IMR-90 (cell line): Measurements from ENCODE around the gene ADM. TPM values are rescaled to one million over a fixed set of nuclear protein-coding genes. Genes with fewer than 3 reads are reported as not detected.
A peak's percentile ranks its signal among the peaks of the same experiment; 100 is the strongest.

ENCODE experiments used
- ATAC-seq: fragments of 200-7000 bp; cut with Tn5 transposase; 2 replicates; pipeline ENCODE4 v1.9.1; 2020; ENCODE audit warnings: low read depth, mild to moderate bottlenecking, moderate library complexity
- BruUV-seq: library from RNA; stranded (reverse); fragments of 400-500 nt; replicated peaks from 2 replicates; lab custom pipeline; 2021; lab: Mats Ljungman, UMichigan
- CTCF ChIA-PET: fragments of 300-600 bp; formaldehyde crosslinking; extraction: SDS; loops from one replicate; lab custom pipeline; 2021; ENCODE audit warnings: antibody characterized with exemption; lab: Yijun Ruan, JAX
- POLR2A ChIA-PET: fragments of 300-600 bp; sonication (Branson Sonifier 250); formaldehyde crosslinking; loops from one replicate; lab custom pipeline; 2022; ENCODE audit warnings: antibody characterized with exemption; ENCODE audit not compliant: unreplicated experiment; lab: Charles Lee
- DNase-seq: peaks from one replicate; pipeline ENCODE4 v3.0.0; 2013
- H2AFZ ChIP-seq: replicated peaks from 2 replicates; pipeline ENCODE3; 2013; ENCODE audit warnings: low read length, mild to moderate bottlenecking; ENCODE audit not compliant: poor library complexity
- H2AK5ac ChIP-seq: 2 replicates; pipeline ENCODE4 v1.6.1; 2013; ENCODE audit warnings: low read depth, low read length, inconsistent platforms
- H2AK9ac ChIP-seq: replicated peaks from 2 replicates; pipeline ENCODE3; 2013; ENCODE audit warnings: mild to moderate bottlenecking, low read depth, low read length, moderate library complexity; ENCODE audit not compliant: poor library complexity
- H2BK120ac ChIP-seq: 2 replicates; pipeline ENCODE4 v1.6.1; 2013; ENCODE audit warnings: low read depth, low read length, inconsistent platforms
- H2BK15ac ChIP-seq: 3 replicates; pipeline ENCODE4 v1.6.1; 2013; ENCODE audit warnings: low read depth, low read length, inconsistent platforms
- H2BK20ac ChIP-seq: 2 replicates; pipeline ENCODE4 v1.6.1; 2013; ENCODE audit warnings: low read depth, mild to moderate bottlenecking, inconsistent platforms, low read length, moderate library complexity
- H2BK5ac ChIP-seq: 2 replicates; pipeline ENCODE4 v1.6.1; 2013; ENCODE audit warnings: mild to moderate bottlenecking, low read depth, low read length, inconsistent platforms; ENCODE audit not compliant: poor library complexity, severe bottlenecking
- H3K14ac ChIP-seq: replicated peaks from 2 replicates; pipeline ENCODE4 v1.6.1; 2013; ENCODE audit warnings: low read depth, low read length, inconsistent platforms
- H3K18ac ChIP-seq: 2 replicates; pipeline ENCODE4 v1.6.1; 2013; ENCODE audit warnings: low read depth, low read length, control low read depth
- H3K23ac ChIP-seq: 2 replicates; pipeline ENCODE4 v1.6.1; 2013; ENCODE audit warnings: low read depth, low read length, inconsistent platforms
- H3K27ac ChIP-seq: 2 replicates; pipeline ENCODE4 v1.5.1; 2013; ENCODE audit warnings: mild to moderate bottlenecking, control low read depth, low read length; ENCODE audit not compliant: insufficient read depth
- H3K27me3 ChIP-seq: 2 replicates; pipeline ENCODE4 v1.6.1; 2013; ENCODE audit warnings: low read length; ENCODE audit not compliant: control insufficient read depth, insufficient read depth
- H3K36me3 ChIP-seq: 2 replicates; pipeline ENCODE4 v1.6.1; 2013; ENCODE audit warnings: low read length, mixed read lengths; ENCODE audit not compliant: control insufficient read depth, insufficient read depth
- H3K4ac ChIP-seq: 2 replicates; pipeline ENCODE4 v1.6.1; 2013; ENCODE audit warnings: low read depth, low read length, inconsistent platforms
- H3K4me1 ChIP-seq: 2 replicates; pipeline ENCODE4 v1.6.1; 2013; ENCODE audit warnings: low read length, mixed read lengths; ENCODE audit not compliant: control insufficient read depth, insufficient read depth
- H3K4me2 ChIP-seq: 2 replicates; pipeline ENCODE4 v1.6.1; 2013; ENCODE audit warnings: low read depth, mild to moderate bottlenecking, control low read depth, low read length, moderate library complexity
- H3K4me3 ChIP-seq: 2 replicates; pipeline ENCODE4 v1.5.1; 2013; ENCODE audit warnings: low read depth, mild to moderate bottlenecking, control low read depth, low read length, moderate library complexity; ENCODE audit not compliant: insufficient read depth
- H3K56ac ChIP-seq: 2 replicates; pipeline ENCODE4 v1.6.1; 2013; ENCODE audit warnings: low read length, inconsistent platforms; ENCODE audit not compliant: insufficient read depth; ENCODE audit errors: extremely low read depth
- H3K79me1 ChIP-seq, 2 experiments: 2 replicates each; pipeline ENCODE4 v1.6.1; 2013; ENCODE audit warnings: low read length in 2 of 2, inconsistent platforms in 1 of 2, low read depth in 1 of 2
- H3K9ac ChIP-seq: 2 replicates; pipeline ENCODE4 v1.6.1; 2013; ENCODE audit warnings: low read depth, low read length, control low read depth
- H3K9me1 ChIP-seq: 2 replicates; pipeline ENCODE4 v1.6.1; 2013; ENCODE audit warnings: low read length, inconsistent platforms; ENCODE audit not compliant: insufficient read depth
- H3K9me3 ChIP-seq: 2 replicates; pipeline ENCODE4 v1.6.1; 2013; ENCODE audit warnings: low read length; ENCODE audit not compliant: control insufficient read depth, insufficient read depth
- H4K20me1 ChIP-seq: 2 replicates; pipeline ENCODE4 v1.6.1; 2013; ENCODE audit warnings: low read length, inconsistent platforms; ENCODE audit not compliant: insufficient read depth
- H4K5ac ChIP-seq: 2 replicates; pipeline ENCODE4 v1.6.1; 2013; ENCODE audit warnings: mild to moderate bottlenecking, low read depth, low read length, control low read depth
- H4K8ac ChIP-seq, 2 experiments: 2 replicates each; pipeline ENCODE4 v1.6.1; 2013; ENCODE audit warnings: low read depth in 2 of 2, low read length in 2 of 2, control low read depth in 1 of 2, inconsistent platforms in 1 of 2
- H4K91ac ChIP-seq: 2 replicates; pipeline ENCODE4 v1.6.1; 2013; ENCODE audit warnings: low read depth, low read length, inconsistent platforms; ENCODE audit not compliant: insufficient read depth
- BHLHE40 ChIP-seq: fragments of 150-350 bp; IDR thresholded peaks from 2 replicates; pipeline ENCODE4 v1.6.1; 2016; ENCODE audit warnings: mild to moderate bottlenecking, low read depth, low read length
- CEBPB ChIP-seq: IDR thresholded peaks from 2 replicates; pipeline ENCODE4 v1.6.1; 2012; ENCODE audit warnings: low read depth, low read length, improper control_type of control experiment
- CHD1 ChIP-seq: IDR thresholded peaks from 2 replicates; pipeline ENCODE4 v1.6.1; 2012; ENCODE audit warnings: low read depth, low read length, improper control_type of control experiment
- CTCF ChIP-seq: conservative IDR thresholded peaks from 2 replicates; pipeline ENCODE4 v1.5.1; 2012; ENCODE audit warnings: mild to moderate bottlenecking, low read depth, low read length, improper control_type of control experiment
- FOS ChIP-seq: fragments of 150-350 bp; IDR thresholded peaks from 2 replicates; pipeline ENCODE4 v1.6.1; 2016; ENCODE audit warnings: low read depth, low read length
- MAFK ChIP-seq: IDR thresholded peaks from 2 replicates; pipeline ENCODE4 v1.6.1; 2012; ENCODE audit warnings: low read depth, low read length, improper control_type of control experiment
- MAZ ChIP-seq: IDR thresholded peaks from 2 replicates; pipeline ENCODE4 v1.6.1; 2012; ENCODE audit warnings: low read depth, mild to moderate bottlenecking, low read length, improper control_type of control experiment, moderate library complexity, borderline replicate concordance
- MXI1 ChIP-seq: IDR thresholded peaks from 2 replicates; pipeline ENCODE4 v1.6.1; 2012; ENCODE audit warnings: low read depth, mild to moderate bottlenecking, low read length, moderate library complexity, borderline replicate concordance
- NFE2L2 ChIP-seq: fragments of 150-350 bp; IDR thresholded peaks from 2 replicates; pipeline ENCODE4 v1.6.1; 2016; ENCODE audit warnings: low read depth, mild to moderate bottlenecking, low read length
- POLR2A ChIP-seq: IDR thresholded peaks from 2 replicates; pipeline ENCODE4 v1.6.1; 2012; ENCODE audit warnings: mild to moderate bottlenecking, low read depth, low read length
- RAD21 ChIP-seq: IDR thresholded peaks from 2 replicates; pipeline ENCODE4 v1.6.1; 2012; ENCODE audit warnings: low read length, improper control_type of control experiment
- RCOR1 ChIP-seq: IDR thresholded peaks from 2 replicates; pipeline ENCODE4 v1.6.1; 2012; ENCODE audit warnings: mild to moderate bottlenecking, low read length, improper control_type of control experiment; ENCODE audit not compliant: insufficient replicate concordance
- RFX5 ChIP-seq: IDR thresholded peaks from 2 replicates; pipeline ENCODE4 v1.8.0; 2012; ENCODE audit warnings: low read depth, mild to moderate bottlenecking, low read length, moderate library complexity
- SMC3 ChIP-seq: fragments of 150-350 bp; IDR thresholded peaks from 2 replicates; pipeline ENCODE4 v1.6.1; 2016; ENCODE audit warnings: low read depth, mild to moderate bottlenecking, antibody characterized with exemption, low read length, moderate library complexity
- WGBS, 2 experiments: methylation state at CpG; one replicate each; pipeline versions ENCODE4 v1.1.5 to v1.1.7; 2013; ENCODE audit warnings: missing lambda C conversion rate in 2 of 2; ENCODE audit not compliant: insufficient read length in 1 of 2; ENCODE audit errors: extremely low coverage in 2 of 2; 5-methylcytosine and 5-hydroxymethylcytosine counted together
- dilution Hi-C: fragments of 300-500 bp; cut with HindIII; formaldehyde crosslinking; loops from one replicate; pipeline ENCODE4 v1.14.3; 2018; ENCODE audit warnings: low sequenced_read_pairs; ENCODE audit not compliant: unreplicated experiment
- in situ Hi-C: fragments of 300-500 bp; cut with MboI; formaldehyde crosslinking; loops from 3 replicates; pipeline ENCODE4 v1.14.3; 2019; ENCODE audit warnings: low sequenced_read_pairs, inconsistent platforms, mixed read lengths
- intact Hi-C: fragments of 100-400 bp; cut with micrococcal nuclease; formaldehyde crosslinking; loops from 2 replicates; pipeline ENCODE4 v1.10.0; 2022
- polyA plus RNA-seq, 3 experiments: library from polyadenylated mRNA; depleted of rRNA; stranded (reverse); fragments of >200 nt; gene quantifications; 2 replicates each; pipeline ENCODE4 v1.2.3, GENCODE V29; 2012; ENCODE audit warnings: low replicate concordance in 1 of 3
- total RNA-seq: library from RNA; depleted of rRNA; stranded (reverse); fragments of >200 nt; gene quantifications from 2 replicates; pipeline ENCODE4 v1.2.3, GENCODE V29; 2012
- TF ChIP-seq, protein P1 (sequence below): fragments of 150-350 bp; IDR thresholded peaks from 2 replicates; pipeline ENCODE4 v1.6.1; 2017; ENCODE audit warnings: mild to moderate bottlenecking, antibody characterized with exemption, low read length, low read depth
- TF ChIP-seq, protein P2 (sequence below): fragments of 150-350 bp; IDR thresholded peaks from 2 replicates; pipeline ENCODE4 v1.6.1; 2016; ENCODE audit warnings: low read depth, mild to moderate bottlenecking, low read length, moderate library complexity, borderline replicate concordance

The ADM gene
- total and polyA plus RNA-seq, 2 of the 4 experiments (the other 2 are of a cell fraction) = 357 to 559 TPM

GRCh38 chr11:10272132-10272531 is 32.7 kb upstream of the ADM start:
- Histone ChIP-seq H3K18ac (no peak overlapping the region), H3K9me1 (no peaks in the 10 kb centered on the region; the same call in 1 of the 2 replicates), H2BK20ac (no peak overlapping the region), H4K8ac (no peak overlapping the region), H4K91ac (no peak overlapping the region), H2AK5ac (no peak overlapping the region), H2AFZ (no peak overlapping the region), H3K4me2 (no peak overlapping the region), H3K4me1 (peaks cover 6% of the 10 kb centered on the region), H3K79me1 (peaks cover 12 to 63% of the 10 kb centered on the region in 2 experiments), H2BK120ac (no peak overlapping the region), H4K5ac (no peak overlapping the region), H3K36me3 (no peaks in the 10 kb centered on the region), H3K9ac (no peak overlapping the region), H3K23ac (no peak overlapping the region), H2AK9ac (no peak overlapping the region), H3K4ac (no peak overlapping the region), H3K27me3 (no peaks in the 10 kb centered on the region), H2BK5ac (no peak overlapping the region), H4K20me1 (peaks cover 5% of the 10 kb centered on the region; the same call in 1 of the 2 replicates), H3K9me3 (no peaks in the 10 kb centered on the region), H3K56ac (no peak overlapping the region), H3K14ac (no peak overlapping the region), H3K27ac (no peak overlapping the region), H2BK15ac (no peak overlapping the region), H3K4me3 (no peak overlapping the region)
- ChIA-PET CTCF (no interaction called here), POLR2A (no interaction called here)
- BruUV-seq = no TSS peak
- WGBS, 2 experiments = 80% methylated on average over 1 of the region's 11 CpGs; no CpG with 5 or more reads in 1 of the 2 experiments
- in situ Hi-C loops = no loop called here
- DNase-seq (peak; percentile 53), ATAC-seq (peak; percentile 19)
- intact Hi-C loops = no loop called here
- TF ChIP-seq, protein P1, sequence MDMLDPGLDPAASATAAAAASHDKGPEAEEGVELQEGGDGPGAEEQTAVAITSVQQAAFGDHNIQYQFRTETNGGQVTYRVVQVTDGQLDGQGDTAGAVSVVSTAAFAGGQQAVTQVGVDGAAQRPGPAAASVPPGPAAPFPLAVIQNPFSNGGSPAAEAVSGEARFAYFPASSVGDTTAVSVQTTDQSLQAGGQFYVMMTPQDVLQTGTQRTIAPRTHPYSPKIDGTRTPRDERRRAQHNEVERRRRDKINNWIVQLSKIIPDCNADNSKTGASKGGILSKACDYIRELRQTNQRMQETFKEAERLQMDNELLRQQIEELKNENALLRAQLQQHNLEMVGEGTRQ = no peak
- no peak for TF ChIP-seq NFE2L2
- TF ChIP-seq SMC3 = no peak
- TF ChIP-seq FOS = no peak
- TF ChIP-seq CEBPB = no peak
- TF ChIP-seq RFX5 = no peak
- TF ChIP-seq MAFK = no peak
- TF ChIP-seq, protein P2, sequence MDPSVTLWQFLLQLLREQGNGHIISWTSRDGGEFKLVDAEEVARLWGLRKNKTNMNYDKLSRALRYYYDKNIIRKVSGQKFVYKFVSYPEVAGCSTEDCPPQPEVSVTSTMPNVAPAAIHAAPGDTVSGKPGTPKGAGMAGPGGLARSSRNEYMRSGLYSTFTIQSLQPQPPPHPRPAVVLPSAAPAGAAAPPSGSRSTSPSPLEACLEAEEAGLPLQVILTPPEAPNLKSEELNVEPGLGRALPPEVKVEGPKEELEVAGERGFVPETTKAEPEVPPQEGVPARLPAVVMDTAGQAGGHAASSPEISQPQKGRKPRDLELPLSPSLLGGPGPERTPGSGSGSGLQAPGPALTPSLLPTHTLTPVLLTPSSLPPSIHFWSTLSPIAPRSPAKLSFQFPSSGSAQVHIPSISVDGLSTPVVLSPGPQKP = no peak
- no peak for TF ChIP-seq BHLHE40
- no peak for TF ChIP-seq MAZ
- no peak for TF ChIP-seq RCOR1
- no peak for TF ChIP-seq MXI1
- TF ChIP-seq CTCF = no peak
- TF ChIP-seq RAD21 = no peak
- TF ChIP-seq CHD1 = no peak
- no peak for TF ChIP-seq POLR2A
- dilution Hi-C loops = no loop called here
